ENCODE data around the gene HOXB3.
A peak's percentile ranks its signal among the peaks of the same experiment; 100 is the strongest.

DNA sequence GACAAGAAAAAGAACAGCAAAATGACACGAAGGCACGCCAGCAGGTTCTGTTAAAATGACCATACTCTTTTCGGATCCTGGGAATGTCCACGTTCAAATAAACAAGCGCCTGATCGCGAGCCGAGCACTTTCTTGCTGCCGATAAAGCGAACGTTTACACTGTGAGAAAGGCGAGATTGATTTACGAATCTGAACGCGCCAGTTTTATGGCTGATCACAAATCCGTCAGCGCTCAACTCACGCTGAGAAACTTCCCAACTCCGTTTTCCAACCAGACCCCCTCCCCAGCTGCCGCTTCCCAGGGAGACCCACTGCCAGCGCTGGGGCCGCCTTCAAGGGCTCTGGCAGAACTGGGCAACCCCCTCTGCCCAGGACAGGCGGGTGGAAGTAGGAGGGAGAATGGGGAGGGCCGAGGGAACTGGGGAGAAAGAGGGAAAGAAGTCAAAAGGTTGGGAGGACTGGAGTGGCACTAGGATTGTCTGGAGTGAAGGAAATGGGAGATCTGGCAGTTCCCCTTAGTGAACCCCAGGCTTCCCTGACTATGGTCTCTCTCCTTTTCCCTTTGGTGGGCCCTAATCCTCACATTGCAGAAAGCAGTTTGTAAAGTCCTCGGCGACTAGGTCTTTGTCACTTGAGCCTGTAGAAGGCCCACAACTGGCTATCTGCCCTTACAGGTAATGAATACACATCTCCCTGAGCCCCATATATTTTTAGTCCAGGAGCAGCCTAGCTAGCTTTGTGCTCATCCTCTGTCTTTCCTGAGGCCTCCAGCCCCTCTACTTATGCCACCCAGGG, 18.8 kb downstream of the HOXB3 start:
- TF ChIP-seq EP300 (IDR thresholded peaks at IDR 0.05) (no peak), POLR2A (IDR thresholded peaks at IDR 0.05; ENCODE audit: low read depth) (no peak), POLR2AphosphoS5 (IDR thresholded peaks at IDR 0.05) (peak; percentile 20 to 42)
- TF ChIP-seq, protein P1, sequence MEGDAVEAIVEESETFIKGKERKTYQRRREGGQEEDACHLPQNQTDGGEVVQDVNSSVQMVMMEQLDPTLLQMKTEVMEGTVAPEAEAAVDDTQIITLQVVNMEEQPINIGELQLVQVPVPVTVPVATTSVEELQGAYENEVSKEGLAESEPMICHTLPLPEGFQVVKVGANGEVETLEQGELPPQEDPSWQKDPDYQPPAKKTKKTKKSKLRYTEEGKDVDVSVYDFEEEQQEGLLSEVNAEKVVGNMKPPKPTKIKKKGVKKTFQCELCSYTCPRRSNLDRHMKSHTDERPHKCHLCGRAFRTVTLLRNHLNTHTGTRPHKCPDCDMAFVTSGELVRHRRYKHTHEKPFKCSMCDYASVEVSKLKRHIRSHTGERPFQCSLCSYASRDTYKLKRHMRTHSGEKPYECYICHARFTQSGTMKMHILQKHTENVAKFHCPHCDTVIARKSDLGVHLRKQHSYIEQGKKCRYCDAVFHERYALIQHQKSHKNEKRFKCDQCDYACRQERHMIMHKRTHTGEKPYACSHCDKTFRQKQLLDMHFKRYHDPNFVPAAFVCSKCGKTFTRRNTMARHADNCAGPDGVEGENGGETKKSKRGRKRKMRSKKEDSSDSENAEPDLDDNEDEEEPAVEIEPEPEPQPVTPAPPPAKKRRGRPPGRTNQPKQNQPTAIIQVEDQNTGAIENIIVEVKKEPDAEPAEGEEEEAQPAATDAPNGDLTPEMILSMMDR (IDR thresholded peaks at IDR 0.05), result no peak
